ENCODE measurements around the gene KLHL29.

- TF ChIP-seq RAD21 (IDR thresholded peaks at IDR 0.05; ENCODE audit: low read length) (no peak), SIN3A (IDR thresholded peaks at IDR 0.05; ENCODE audit: borderline replicate concordance, low read depth, low read length) (no peak), CTCF (IDR thresholded peaks at IDR 0.05) (no peak), POLR2AphosphoS5 (IDR thresholded peaks at IDR 0.05; ENCODE audit: low read depth, low read length) (no peak), EZH2phosphoT487 (IDR thresholded peaks at IDR 0.05; ENCODE audit: borderline replicate concordance, low read depth) (no peak)
- TF ChIP-seq, protein P1, sequence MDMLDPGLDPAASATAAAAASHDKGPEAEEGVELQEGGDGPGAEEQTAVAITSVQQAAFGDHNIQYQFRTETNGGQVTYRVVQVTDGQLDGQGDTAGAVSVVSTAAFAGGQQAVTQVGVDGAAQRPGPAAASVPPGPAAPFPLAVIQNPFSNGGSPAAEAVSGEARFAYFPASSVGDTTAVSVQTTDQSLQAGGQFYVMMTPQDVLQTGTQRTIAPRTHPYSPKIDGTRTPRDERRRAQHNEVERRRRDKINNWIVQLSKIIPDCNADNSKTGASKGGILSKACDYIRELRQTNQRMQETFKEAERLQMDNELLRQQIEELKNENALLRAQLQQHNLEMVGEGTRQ (IDR thresholded peaks at IDR 0.05; ENCODE audit: borderline replicate concordance, low read depth, low read length) = no peak
- TF ChIP-seq, protein P2, sequence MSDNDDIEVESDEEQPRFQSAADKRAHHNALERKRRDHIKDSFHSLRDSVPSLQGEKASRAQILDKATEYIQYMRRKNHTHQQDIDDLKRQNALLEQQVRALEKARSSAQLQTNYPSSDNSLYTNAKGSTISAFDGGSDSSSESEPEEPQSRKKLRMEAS (IDR thresholded peaks at IDR 0.05; ENCODE audit: low read depth) = no peak
Observed at GRCh38 chr2:23504591-23504990, 119.6 kb downstream of the KLHL29 start.

Data from SK-N-SH (cell line).